CD14-positive monocyte (primary cell): ENCODE data around the gene UTP25. TPM values are rescaled to one million over a fixed set of nuclear protein-coding genes. Genes with fewer than 3 reads are reported as not detected.

Experiments
- DNase-seq, 3 donors: peaks; one replicate each; pipeline ENCODE4 v3.0.0-alpha.2; 2011 to 2022
- H2AFZ ChIP-seq: 2 replicates; pipeline ENCODE4 v1.6.0; 2012; ENCODE audit warnings: mild to moderate bottlenecking, low read depth, low read length, inconsistent platforms; ENCODE audit not compliant: insufficient read depth, poor library complexity, severe bottlenecking
- H3K27ac ChIP-seq, 2 donors: 1 replicate in 1 of 2; 2 replicates in 1 of 2; pipeline ENCODE4 v1.5.1; 2012 to 2013; ENCODE audit warnings: low read length in 2 of 2, control low read depth in 1 of 2, inconsistent platforms in 1 of 2, low read depth in 1 of 2, mild to moderate bottlenecking in 1 of 2
- H3K27me3 ChIP-seq, 2 donors: one replicate each; pipeline versions ENCODE4 v1.6.0 to v1.6.1; 2011 to 2013; ENCODE audit warnings: low read length in 2 of 2; ENCODE audit not compliant: control insufficient read depth in 2 of 2, insufficient read depth in 2 of 2
- H3K36me3 ChIP-seq, 2 donors: replicated peaks in 1 of 2; 1 replicate in 1 of 2; 2 replicates in 1 of 2; pipeline versions ENCODE4 v1.5.1 to v1.6.1; 2012 to 2013; ENCODE audit warnings: low read length in 2 of 2, control low read depth in 1 of 2, inconsistent platforms in 1 of 2, mild to moderate bottlenecking in 1 of 2; ENCODE audit not compliant: insufficient read depth in 2 of 2, control insufficient read depth in 1 of 2
- H3K4me1 ChIP-seq, 2 donors: 1 replicate in 1 of 2; 2 replicates in 1 of 2; pipeline versions ENCODE4 v1.5.1 to v1.6.1; 2012 to 2013; ENCODE audit warnings: low read length in 2 of 2, control low read depth in 1 of 2, inconsistent platforms in 1 of 2, mild to moderate bottlenecking in 1 of 2, moderate library complexity in 1 of 2; ENCODE audit not compliant: insufficient read depth in 2 of 2, control insufficient read depth in 1 of 2
- H3K4me2 ChIP-seq: replicated peaks from 2 replicates; pipeline ENCODE3; 2012; ENCODE audit warnings: low read length, moderate library complexity, mild to moderate bottlenecking; ENCODE audit not compliant: poor library complexity, severe bottlenecking; ENCODE audit errors: extremely low read depth
- H3K4me3 ChIP-seq, 3 experiments: fragments of 200-600 bp in 1 of 3; sonication (generic) in 1 of 3; replicated peaks in 1 of 3; 1 replicate in 2 of 3; 2 replicates in 1 of 3; pipeline ENCODE4 v1.5.1; 2011 to 2013; ENCODE audit warnings: low read length in 3 of 3, mild to moderate bottlenecking in 3 of 3, control low read depth in 2 of 3, low read depth in 2 of 3, inconsistent platforms in 1 of 3, moderate library complexity in 1 of 3
- H3K79me2 ChIP-seq: 2 replicates; pipeline ENCODE4 v1.6.0; 2012; ENCODE audit warnings: mild to moderate bottlenecking, control low read depth, inconsistent platforms, low read length, moderate library complexity; ENCODE audit not compliant: insufficient read depth
- H3K9ac ChIP-seq: 2 replicates; pipeline ENCODE4 v1.6.0; 2017; ENCODE audit warnings: low read length, mild to moderate bottlenecking; ENCODE audit not compliant: insufficient read depth, poor library complexity, severe bottlenecking
- H3K9me3 ChIP-seq, 2 donors: replicated peaks in 1 of 2; 1 replicate in 1 of 2; 2 replicates in 1 of 2; pipeline versions ENCODE4 v1.5.1 to v1.6.1; 2012 to 2013; ENCODE audit warnings: low read length in 2 of 2, control low read depth in 1 of 2; ENCODE audit not compliant: control insufficient read depth in 1 of 2, insufficient read depth in 1 of 2
- H4K20me1 ChIP-seq: 2 replicates; pipeline ENCODE4 v1.6.0; 2012; ENCODE audit warnings: mild to moderate bottlenecking, low read length, control low read depth, moderate library complexity; ENCODE audit not compliant: insufficient read depth
- H3K27ac Mint-ChIP-seq, 7 donors: one replicate each; pipeline ENCODE4 v1.8.0; 2020; ENCODE audit warnings: mild to moderate bottlenecking in 7 of 7, mixed read lengths in 7 of 7, moderate library complexity in 6 of 7, inconsistent platforms in 2 of 7
- H3K27me3 Mint-ChIP-seq, 3 donors: one replicate each; pipeline ENCODE4 v1.8.0; 2021 to 2022; ENCODE audit warnings: low read depth in 3 of 3, mild to moderate bottlenecking in 3 of 3, mixed read lengths in 3 of 3, moderate library complexity in 3 of 3, inconsistent platforms in 1 of 3
- H3K36me3 Mint-ChIP-seq, 2 donors: one replicate each; pipeline ENCODE4 v1.8.0; 2020; ENCODE audit warnings: mixed read lengths in 2 of 2, inconsistent platforms in 1 of 2, mild to moderate bottlenecking in 1 of 2
- H3K4me1 Mint-ChIP-seq: one replicate; pipeline ENCODE4 v1.8.0; 2020; ENCODE audit warnings: mild to moderate bottlenecking, mixed read lengths
- H3K4me3 Mint-ChIP-seq, 2 donors: one replicate each; pipeline ENCODE4 v1.8.0; 2020; ENCODE audit warnings: mild to moderate bottlenecking in 2 of 2, mixed read lengths in 2 of 2, moderate library complexity in 1 of 2
- H3K9me3 Mint-ChIP-seq, 7 donors: one replicate each; pipeline ENCODE4 v1.8.0; 2020 to 2022; ENCODE audit warnings: mixed read lengths in 7 of 7, mild to moderate bottlenecking in 6 of 7, moderate library complexity in 6 of 7, inconsistent platforms in 2 of 7
- WGBS: methylation state at CpG from one replicate; pipeline ENCODE4 v1.1.5; 2013; ENCODE audit warnings: missing lambda C conversion rate; ENCODE audit not compliant: insufficient coverage; 5-methylcytosine and 5-hydroxymethylcytosine counted together
- intact Hi-C, 2 donors: fragments of 100-400 bp; cut with micrococcal nuclease; formaldehyde crosslinking; loops; one replicate each; pipeline versions ENCODE4 v1.15.0 to v1.15.1; 2023
- polyA plus RNA-seq, 3 donors: library from polyadenylated mRNA; depleted of rRNA in 1 of 3; unstranded in 2 of 3; stranded (reverse) in 1 of 3; fragments of 300-500 nt in 2 of 3; fragments of >200 nt in 1 of 3; fragmentation: Illumina TruSeq in 2 of 3; gene quantifications; 1 replicate in 2 of 3; 2 replicates in 1 of 3; pipeline ENCODE4 v1.2.3, GENCODE V29; 2012 to 2021
- TF ChIP-seq, protein P1 (sequence below): fragments of 200-600 bp; IDR thresholded peaks from one replicate; pipeline ENCODE4 v1.8.0; 2022; ENCODE audit warnings: antibody characterized with exemption, mild to moderate bottlenecking

Gene UTP25
- polyA plus RNA-seq, 3 donors, result 0.98 to 1.4 (median 1.1) TPM

GRCh38 chr1:209831615-209832014 is 3.8 kb downstream of the UTP25 start:
- Histone ChIP-seq H3K4me1 (peaks cover 15 to 16% of the 10 kb centered on the region in 2 donors), H3K27me3 (no peaks in the 10 kb centered on the region), H3K27ac (no peak overlapping the region), H3K4me2 (no peak overlapping the region), H3K36me3 (peaks cover 56 to 67% of the 10 kb centered on the region in 2 donors), H4K20me1 (no peaks in the 10 kb centered on the region), H3K79me2 (peaks cover 4% of the 10 kb centered on the region), H3K9me3 (no peaks in the 10 kb centered on the region), H3K4me3 (no peak overlapping the region), H3K9ac (no peak overlapping the region), H2AFZ (no peak overlapping the region)
- DNase-seq, result no peak
- Mint-ChIP-seq H3K27ac (no peak overlapping the region), H3K4me1 (peaks cover 13% of the 10 kb centered on the region), H3K27me3 (no peaks in the 10 kb centered on the region), H3K36me3 (peaks cover 56 to 67% of the 10 kb centered on the region in 2 donors), H3K4me3 (no peak overlapping the region), H3K9me3 (peaks cover 0 to 4% (median 0%) of the 10 kb centered on the region in 7 donors)
- no CpG with 5 or more reads among the region's 1 CpG for WGBS
- TF ChIP-seq, protein P1, sequence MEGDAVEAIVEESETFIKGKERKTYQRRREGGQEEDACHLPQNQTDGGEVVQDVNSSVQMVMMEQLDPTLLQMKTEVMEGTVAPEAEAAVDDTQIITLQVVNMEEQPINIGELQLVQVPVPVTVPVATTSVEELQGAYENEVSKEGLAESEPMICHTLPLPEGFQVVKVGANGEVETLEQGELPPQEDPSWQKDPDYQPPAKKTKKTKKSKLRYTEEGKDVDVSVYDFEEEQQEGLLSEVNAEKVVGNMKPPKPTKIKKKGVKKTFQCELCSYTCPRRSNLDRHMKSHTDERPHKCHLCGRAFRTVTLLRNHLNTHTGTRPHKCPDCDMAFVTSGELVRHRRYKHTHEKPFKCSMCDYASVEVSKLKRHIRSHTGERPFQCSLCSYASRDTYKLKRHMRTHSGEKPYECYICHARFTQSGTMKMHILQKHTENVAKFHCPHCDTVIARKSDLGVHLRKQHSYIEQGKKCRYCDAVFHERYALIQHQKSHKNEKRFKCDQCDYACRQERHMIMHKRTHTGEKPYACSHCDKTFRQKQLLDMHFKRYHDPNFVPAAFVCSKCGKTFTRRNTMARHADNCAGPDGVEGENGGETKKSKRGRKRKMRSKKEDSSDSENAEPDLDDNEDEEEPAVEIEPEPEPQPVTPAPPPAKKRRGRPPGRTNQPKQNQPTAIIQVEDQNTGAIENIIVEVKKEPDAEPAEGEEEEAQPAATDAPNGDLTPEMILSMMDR, result no peak
- intact Hi-C loops, result no loop called here

DNA sequence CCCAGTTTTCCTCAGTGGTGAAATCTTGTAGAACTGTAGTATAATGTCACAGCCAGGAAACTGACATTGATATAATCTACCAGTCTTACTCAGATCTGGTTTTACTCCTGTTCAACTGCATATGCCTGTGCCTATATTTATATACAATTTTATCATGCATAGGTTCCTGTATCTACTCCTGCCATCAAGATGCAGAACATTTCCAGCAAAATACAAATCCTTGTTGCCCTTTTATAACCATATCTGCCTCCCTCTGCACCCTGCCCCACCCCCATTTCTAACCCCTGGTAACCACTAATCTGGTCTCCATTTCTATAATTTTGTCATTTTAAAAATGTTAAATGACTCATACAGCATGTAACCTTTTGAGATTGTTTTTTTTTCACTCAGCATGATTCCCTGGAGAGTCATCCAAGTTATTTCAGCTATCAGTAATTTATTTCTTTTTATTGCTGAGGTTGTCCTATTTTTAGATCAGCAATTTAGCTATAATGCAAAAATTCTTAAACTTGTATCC is 8.1 kb downstream of the UTP25 start:
- Histone ChIP-seq H3K4me3 (no peak overlapping the region), H3K27me3 (no peaks in the 10 kb centered on the region), H3K4me2 (no peak overlapping the region), H3K4me1 (no peaks in the 10 kb centered on the region), H4K20me1 (no peaks in the 10 kb centered on the region), H3K27ac (no peak overlapping the region), H3K9ac (no peak overlapping the region), H3K36me3 (peaks cover 97 to 100% of the 10 kb centered on the region in 2 donors), H3K9me3 (no peaks in the 10 kb centered on the region), H3K79me2 (no peaks in the 10 kb centered on the region), H2AFZ (no peak overlapping the region)
- intact Hi-C loops, result no loop called here
- no peak for DNase-seq
- no peak overlapping the region for H3K4me3 Mint-ChIP-seq
- H3K27ac Mint-ChIP-seq, result no peak overlapping the region
- no peaks in the 10 kb centered on the region for H3K4me1 Mint-ChIP-seq
- no peaks in the 10 kb centered on the region for H3K9me3 Mint-ChIP-seq
- TF ChIP-seq, protein P1, result no peak
- H3K36me3 Mint-ChIP-seq, result peaks cover 92 to 98% of the 10 kb centered on the region in 2 donors
- no peaks in the 10 kb centered on the region for H3K27me3 Mint-ChIP-seq
